ENCODE measurements around the gene SORBS2. TPM values are rescaled to one million over a fixed set of nuclear protein-coding genes. Genes with fewer than 3 reads are reported as not detected.

The SORBS2 gene
- total and polyA plus RNA-seq, 3 donors from 2014 or later = 20.2 to 47.7 (median 26.0) TPM

- TF ChIP-seq, protein P1, sequence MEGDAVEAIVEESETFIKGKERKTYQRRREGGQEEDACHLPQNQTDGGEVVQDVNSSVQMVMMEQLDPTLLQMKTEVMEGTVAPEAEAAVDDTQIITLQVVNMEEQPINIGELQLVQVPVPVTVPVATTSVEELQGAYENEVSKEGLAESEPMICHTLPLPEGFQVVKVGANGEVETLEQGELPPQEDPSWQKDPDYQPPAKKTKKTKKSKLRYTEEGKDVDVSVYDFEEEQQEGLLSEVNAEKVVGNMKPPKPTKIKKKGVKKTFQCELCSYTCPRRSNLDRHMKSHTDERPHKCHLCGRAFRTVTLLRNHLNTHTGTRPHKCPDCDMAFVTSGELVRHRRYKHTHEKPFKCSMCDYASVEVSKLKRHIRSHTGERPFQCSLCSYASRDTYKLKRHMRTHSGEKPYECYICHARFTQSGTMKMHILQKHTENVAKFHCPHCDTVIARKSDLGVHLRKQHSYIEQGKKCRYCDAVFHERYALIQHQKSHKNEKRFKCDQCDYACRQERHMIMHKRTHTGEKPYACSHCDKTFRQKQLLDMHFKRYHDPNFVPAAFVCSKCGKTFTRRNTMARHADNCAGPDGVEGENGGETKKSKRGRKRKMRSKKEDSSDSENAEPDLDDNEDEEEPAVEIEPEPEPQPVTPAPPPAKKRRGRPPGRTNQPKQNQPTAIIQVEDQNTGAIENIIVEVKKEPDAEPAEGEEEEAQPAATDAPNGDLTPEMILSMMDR (IDR thresholded peaks at IDR 0.05) = no peak
- no peak for TF ChIP-seq POLR2A (IDR thresholded peaks at IDR 0.05)
- Histone ChIP-seq H3K27me3 (no peaks in the 10 kb centered on the region), H3K4me3 (no peak overlapping the region), H3K27ac (peak overlapping the region in 1 of 2 donors; percentile 5), H3K9me3 (no peaks in the 10 kb centered on the region), H3K4me1 (no peaks in the 10 kb centered on the region), H3K36me3 (ENCODE audit: low read depth, missing control alignments) (no peaks in the 10 kb centered on the region)
- DNase-seq = no peak
- intact Hi-C loops (cut with DNase I; ENCODE audit: low total_unique reads) = no loop called here
- WGBS, 2 donors = 40 to 50% methylated on average over 11 of the region's 11 CpGs
These were observed 38.6 kb downstream of the SORBS2 start for GRCh38 chr4:185773419-185773818.

- Histone ChIP-seq H3K27me3 (no peaks in the 10 kb centered on the region), H3K4me1 (no peaks in the 10 kb centered on the region), H3K36me3 (ENCODE audit: low read depth, missing control alignments) (no peaks in the 10 kb centered on the region), H3K4me3 (no peak overlapping the region), H3K9me3 (no peaks in the 10 kb centered on the region), H3K27ac (peak overlapping the region in 1 of 2 donors; percentile 41)
- 46 to 58% methylated on average over 12 of the region's 12 CpGs for WGBS, 2 donors
- TF ChIP-seq, protein P1 (IDR thresholded peaks at IDR 0.05) = no peak
- no peak for TF ChIP-seq POLR2A (IDR thresholded peaks at IDR 0.05)
- intact Hi-C loops (cut with DNase I; ENCODE audit: low total_unique reads) = no loop called here
- DNase-seq = no peak
These were observed 39.5 kb downstream of the SORBS2 start for GRCh38 chr4:185772391-185773093.

DNA sequence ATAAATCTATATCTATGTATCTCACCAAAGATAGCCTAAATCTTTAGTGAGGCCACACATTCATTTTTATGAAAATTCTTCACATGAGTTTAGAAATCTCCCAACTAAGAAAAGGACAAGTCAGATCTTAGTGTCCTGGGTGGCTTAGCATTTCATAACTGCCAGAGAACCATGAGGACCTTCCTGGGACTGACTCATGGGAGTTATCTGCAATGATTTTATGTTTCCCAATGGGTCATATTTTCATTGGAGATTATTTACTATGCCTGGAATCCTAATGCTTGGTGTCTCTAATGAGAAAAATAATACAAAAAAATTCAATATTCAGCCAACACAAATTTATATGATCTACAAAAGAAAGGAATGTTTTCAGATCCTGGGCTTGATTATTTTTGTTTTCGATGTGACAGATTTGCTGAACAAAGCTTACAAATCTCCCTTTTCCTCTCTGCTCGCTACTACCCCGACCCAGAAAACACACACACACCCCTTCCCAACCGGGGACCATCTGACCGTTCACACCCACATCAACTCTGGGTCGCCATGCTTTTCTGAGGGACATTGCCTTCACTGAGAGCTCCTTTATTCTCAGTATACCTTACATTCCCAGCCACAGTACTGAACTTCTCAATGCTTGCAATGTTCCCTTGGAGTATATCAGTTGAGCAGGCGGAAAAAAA, 40.1 kb downstream of the SORBS2 start:
- Histone ChIP-seq H3K9me3 (no peaks in the 10 kb centered on the region), H3K36me3 (ENCODE audit: low read depth, missing control alignments) (no peaks in the 10 kb centered on the region), H3K4me3 (no peak overlapping the region), H3K4me1 (no peaks in the 10 kb centered on the region), H3K27ac (no peak overlapping the region), H3K27me3 (no peaks in the 10 kb centered on the region)
- 59 to 83% methylated on average over 7 of the region's 7 CpGs for WGBS, 2 donors
- DNase-seq = no peak
- intact Hi-C loops (cut with DNase I; ENCODE audit: low total_unique reads) = no loop called here
- TF ChIP-seq POLR2A (IDR thresholded peaks at IDR 0.05) = no peak
- TF ChIP-seq, protein P1 (IDR thresholded peaks at IDR 0.05) = no peak

GRCh38 chr4:185767528-185767927, 44.5 kb downstream of the SORBS2 start:
- 65 to 78% methylated on average over 4 of the region's 4 CpGs for WGBS, 2 donors
- no peak overlapping the region for H3K27ac ChIP-seq
- no peak for DNase-seq

More at GRCh38 chr4:185767528-185767927, 44.5 kb downstream of the SORBS2 start:
- H3K4me3 ChIP-seq = no peak overlapping the region
- no peaks in the 10 kb centered on the region for H3K4me1 ChIP-seq
- H3K36me3 ChIP-seq (ENCODE audit: low read depth, missing control alignments) = no peaks in the 10 kb centered on the region
- no peaks in the 10 kb centered on the region for H3K9me3 ChIP-seq
- intact Hi-C loops (cut with DNase I; ENCODE audit: low total_unique reads) = no loop called here
- TF ChIP-seq, protein P1 (IDR thresholded peaks at IDR 0.05) = no peak
- no peak for TF ChIP-seq POLR2A (IDR thresholded peaks at IDR 0.05)
- no peaks in the 10 kb centered on the region for H3K27me3 ChIP-seq

All from testis (tissue), 3 donors.